Measurements from ENCODE around the gene SLC45A2. TPM values are rescaled to one million over a fixed set of nuclear protein-coding genes. Genes with fewer than 3 reads are reported as not detected.

SLC45A2 gene
- total RNA-seq, 2 donors from 2014 or later, result 0.32 TPM; not detected in 1

DNA sequence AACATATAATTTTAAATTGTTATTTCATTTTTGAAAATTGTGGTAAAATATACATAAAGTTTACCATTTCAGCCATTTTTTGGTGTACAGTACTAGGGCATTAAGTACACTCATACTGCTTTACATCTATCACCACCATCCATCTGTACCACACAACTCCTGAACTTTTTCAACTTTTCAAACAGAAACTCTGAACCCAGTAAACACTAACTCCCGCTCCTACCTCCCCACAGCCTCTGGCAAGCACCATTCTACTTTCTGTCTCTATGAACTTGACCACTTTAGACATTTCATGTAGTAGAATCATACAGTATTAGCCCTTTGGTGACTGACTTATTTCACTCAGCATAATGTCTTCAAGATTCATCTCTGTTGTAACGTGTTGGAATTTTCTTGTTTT lies 8.4 kb upstream of the SLC45A2 start:
- peaks cover 6% of the 10 kb centered on the region for H3K36me3 ChIP-seq
- TF ChIP-seq, protein P1, sequence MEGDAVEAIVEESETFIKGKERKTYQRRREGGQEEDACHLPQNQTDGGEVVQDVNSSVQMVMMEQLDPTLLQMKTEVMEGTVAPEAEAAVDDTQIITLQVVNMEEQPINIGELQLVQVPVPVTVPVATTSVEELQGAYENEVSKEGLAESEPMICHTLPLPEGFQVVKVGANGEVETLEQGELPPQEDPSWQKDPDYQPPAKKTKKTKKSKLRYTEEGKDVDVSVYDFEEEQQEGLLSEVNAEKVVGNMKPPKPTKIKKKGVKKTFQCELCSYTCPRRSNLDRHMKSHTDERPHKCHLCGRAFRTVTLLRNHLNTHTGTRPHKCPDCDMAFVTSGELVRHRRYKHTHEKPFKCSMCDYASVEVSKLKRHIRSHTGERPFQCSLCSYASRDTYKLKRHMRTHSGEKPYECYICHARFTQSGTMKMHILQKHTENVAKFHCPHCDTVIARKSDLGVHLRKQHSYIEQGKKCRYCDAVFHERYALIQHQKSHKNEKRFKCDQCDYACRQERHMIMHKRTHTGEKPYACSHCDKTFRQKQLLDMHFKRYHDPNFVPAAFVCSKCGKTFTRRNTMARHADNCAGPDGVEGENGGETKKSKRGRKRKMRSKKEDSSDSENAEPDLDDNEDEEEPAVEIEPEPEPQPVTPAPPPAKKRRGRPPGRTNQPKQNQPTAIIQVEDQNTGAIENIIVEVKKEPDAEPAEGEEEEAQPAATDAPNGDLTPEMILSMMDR (IDR thresholded peaks at IDR 0.05), result no peak
- no peaks in the 10 kb centered on the region for H3K9me3 ChIP-seq
- H3K4me1 ChIP-seq, result no peaks in the 10 kb centered on the region
- intact Hi-C loops (cut with DNase I), result loop anchor here (10.0 kb wide), 1 partner anchor 462 kb away; no protein-coding TSS in a partner anchor
- H3K4me3 ChIP-seq, result no peak overlapping the region
- H3K9ac ChIP-seq (ENCODE audit: low read depth in 2 of 2, low read length in 2 of 2), result no peak overlapping the region
- no peak for DNase-seq
- no peaks in the 10 kb centered on the region for H3K27me3 ChIP-seq
- H3K27ac ChIP-seq, result no peak overlapping the region

DNA sequence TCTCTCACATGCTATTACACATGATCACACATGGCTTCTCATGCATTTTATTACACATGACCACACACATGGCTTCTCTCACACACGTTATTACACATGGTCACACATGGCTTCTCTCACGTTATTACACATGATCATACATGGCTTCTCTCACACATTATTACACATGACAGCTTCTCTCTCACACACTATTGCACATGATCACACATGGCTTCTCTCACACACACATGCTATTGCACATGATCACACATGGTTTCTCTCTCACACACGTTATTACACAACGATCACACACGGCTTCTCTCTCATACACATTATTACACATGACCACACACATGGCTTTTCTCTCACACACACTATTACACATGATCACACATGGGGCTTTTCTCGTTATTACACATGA lies 954 bp upstream of the SLC45A2 start:
- TF ChIP-seq, protein P1 (IDR thresholded peaks at IDR 0.05), result no peak
- no peak for DNase-seq
- H3K27me3 ChIP-seq, result no peaks in the 10 kb centered on the region
- no peak overlapping the region for H3K9ac ChIP-seq (ENCODE audit: low read depth in 2 of 2, low read length in 2 of 2)
- intact Hi-C loops (cut with DNase I), result no loop called here
- H3K27ac ChIP-seq, result no peak overlapping the region
- H3K36me3 ChIP-seq, result peaks cover 6% of the 10 kb centered on the region
- H3K4me1 ChIP-seq, result no peaks in the 10 kb centered on the region
- no peak overlapping the region for H3K4me3 ChIP-seq
- no peaks in the 10 kb centered on the region for H3K9me3 ChIP-seq

DNA sequence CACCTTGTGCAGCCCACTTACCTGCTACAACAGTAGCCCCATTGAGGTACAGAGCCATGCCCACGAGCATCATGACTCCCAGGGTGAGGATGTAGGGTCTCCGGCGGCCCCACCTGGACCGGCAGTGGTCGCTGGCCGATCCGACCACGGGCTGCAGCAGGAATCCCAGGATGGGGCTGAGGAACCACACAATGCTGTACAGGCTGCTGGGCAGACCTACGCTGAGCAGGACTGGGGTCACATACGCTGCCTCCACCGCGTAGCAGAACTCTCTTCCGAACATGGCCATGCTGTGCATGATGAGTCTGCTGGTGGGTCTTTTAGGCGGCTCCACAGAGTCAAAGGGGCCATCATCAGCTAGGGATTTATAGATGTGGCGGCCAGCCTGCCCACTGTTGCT lies 315 bp downstream of the SLC45A2 start:
- DNase-seq, result no peak

DNA sequence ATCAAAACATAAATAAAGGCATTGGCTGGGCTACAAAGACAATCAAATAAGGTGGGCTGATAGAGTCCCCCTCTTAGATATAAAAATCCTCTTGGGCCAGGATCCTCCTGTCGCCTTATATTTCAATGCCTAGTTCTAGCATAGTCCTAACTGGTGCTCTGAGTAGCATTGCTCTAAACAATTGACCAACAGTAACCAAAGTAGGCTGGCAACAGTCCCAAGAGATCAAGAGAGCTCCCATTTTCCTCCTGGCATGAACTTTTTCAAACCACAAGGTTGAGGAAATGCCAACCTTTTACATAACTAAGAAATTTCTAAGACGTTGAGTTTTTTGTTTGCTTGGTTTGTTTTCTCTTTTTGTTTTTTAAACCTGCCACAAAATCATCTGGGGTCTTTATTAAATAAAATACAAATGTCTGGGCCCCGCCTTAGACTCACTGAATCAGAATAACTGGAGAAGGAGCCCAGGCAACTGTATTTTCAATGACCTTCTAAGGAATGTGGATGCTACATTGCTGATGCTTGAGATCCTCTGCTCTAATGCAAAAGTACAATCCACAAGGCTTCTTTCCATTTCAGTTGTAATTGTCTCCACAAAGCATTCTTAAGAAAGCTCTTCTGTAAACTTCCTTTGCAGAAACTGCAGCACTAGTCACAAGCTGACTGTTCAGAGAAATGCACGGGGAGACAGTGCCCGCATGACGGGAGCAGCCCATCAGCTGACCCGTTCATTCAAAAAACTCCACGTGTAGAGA lies 2.9 kb downstream of the SLC45A2 start:
- Histone ChIP-seq H3K36me3 (no peaks in the 10 kb centered on the region), H3K27ac (no peak overlapping the region), H3K9ac (ENCODE audit: low read depth in 2 of 2, low read length in 2 of 2) (no peak overlapping the region), H3K4me3 (no peak overlapping the region), H3K27me3 (no peaks in the 10 kb centered on the region), H3K4me1 (no peaks in the 10 kb centered on the region), H3K9me3 (no peaks in the 10 kb centered on the region)
- TF ChIP-seq, protein P1 (IDR thresholded peaks at IDR 0.05), result no peak
- DNase-seq, result no peak
- intact Hi-C loops (cut with DNase I), result no loop called here

More for the DNA sequence above, 315 bp downstream of the SLC45A2 start:
- Histone ChIP-seq H3K36me3 (peaks cover 6% of the 10 kb centered on the region), H3K9ac (ENCODE audit: low read depth in 2 of 2, low read length in 2 of 2) (no peak overlapping the region), H3K27ac (no peak overlapping the region), H3K4me1 (no peaks in the 10 kb centered on the region), H3K27me3 (no peaks in the 10 kb centered on the region), H3K9me3 (no peaks in the 10 kb centered on the region), H3K4me3 (no peak overlapping the region)
- intact Hi-C loops (cut with DNase I), result no loop called here
- TF ChIP-seq, protein P1 (IDR thresholded peaks at IDR 0.05), result no peak

DNA sequence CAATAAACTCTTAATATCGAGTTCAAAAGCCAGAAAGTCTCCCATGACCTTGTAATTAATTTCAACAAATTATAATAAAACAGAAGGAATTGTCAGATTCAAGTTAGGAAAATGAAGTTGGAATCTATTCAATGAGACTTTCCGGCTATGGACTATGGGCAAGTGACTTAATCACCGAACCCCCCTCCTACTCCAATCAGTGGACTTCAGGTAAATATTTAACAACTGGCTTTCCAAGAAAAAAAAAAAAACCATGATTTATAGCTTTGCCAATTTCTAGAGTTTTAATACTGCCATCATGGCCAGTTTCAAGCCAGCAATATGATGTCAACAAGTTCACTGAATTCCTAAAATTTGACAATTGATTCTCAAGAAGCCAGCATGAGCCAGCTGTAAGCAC lies 4.5 kb downstream of the SLC45A2 start:
- no peak overlapping the region for H3K9ac ChIP-seq (ENCODE audit: low read depth in 2 of 2, low read length in 2 of 2)
- H3K4me3 ChIP-seq, result no peak overlapping the region
- H3K4me1 ChIP-seq, result no peaks in the 10 kb centered on the region
- no peak for DNase-seq
- H3K9me3 ChIP-seq, result no peaks in the 10 kb centered on the region
- TF ChIP-seq, protein P1 (IDR thresholded peaks at IDR 0.05), result no peak
- no peak overlapping the region for H3K27ac ChIP-seq
- intact Hi-C loops (cut with DNase I), result no loop called here
- no peaks in the 10 kb centered on the region for H3K36me3 ChIP-seq
- H3K27me3 ChIP-seq, result no peaks in the 10 kb centered on the region

Data from colonic mucosa (tissue), 4 donors.